Activated CD8-positive, alpha-beta memory T cell treated with anti-CD3 and anti-CD28 coated beads for 24 hours (primary cell): ENCODE data around the gene NPEPPS.
"Not testable (repeated sequence)": the region's sequence is repeated elsewhere in the genome, so short reads cannot be mapped to it uniquely, and the experiment has no call there.

Experiments
- DNase-seq: peaks from one replicate; pipeline ENCODE4 v3.0.0-alpha.2; 2020

NPEPPS gene

GRCh38 chr17:47567261-47567660 is 36.4 kb downstream of the NPEPPS start:
- not testable (repeated sequence) for DNase-seq

GRCh38 chr17:47572561-47572960 is 41.7 kb downstream of the NPEPPS start:
- DNase-seq = not testable (repeated sequence)

- not testable (repeated sequence) for DNase-seq
These were observed 51.5 kb downstream of the NPEPPS start for GRCh38 chr17:47582416-47582815.

- not testable (repeated sequence) for DNase-seq
These were observed 55.6 kb downstream of the NPEPPS start for GRCh38 chr17:47586378-47587055.

- DNase-seq = not testable (repeated sequence)
These were observed 62.6 kb downstream of the NPEPPS start for GRCh38 chr17:47593522-47593921.

- DNase-seq = no peak
These were observed 73.1 kb downstream of the NPEPPS start for GRCh38 chr17:47603830-47604597.

GRCh38 chr17:47604598-47604927 is 73.7 kb downstream of the NPEPPS start:
- DNase-seq = no peak

GRCh38 chr17:47605011-47605410 is 74.1 kb downstream of the NPEPPS start:
- DNase-seq = no peak

- DNase-seq = no peak
These were observed 76.6 kb downstream of the NPEPPS start for GRCh38 chr17:47607481-47607880.

GRCh38 chr17:47611372-47612350 is 80.8 kb downstream of the NPEPPS start:
- no peak for DNase-seq

GRCh38 chr17:47615766-47616424 is 85.0 kb downstream of the NPEPPS start:
- DNase-seq = no peak

GRCh38 chr17:47618410-47618809 is 87.5 kb downstream of the NPEPPS start:
- no peak for DNase-seq

GRCh38 chr17:47620503-47621245 is 89.8 kb downstream of the NPEPPS start:
- DNase-seq = no peak

GRCh38 chr17:47621293-47622179 is 90.6 kb downstream of the NPEPPS start:
- no peak for DNase-seq

GRCh38 chr17:47622180-47622549 is 91.3 kb downstream of the NPEPPS start:
- DNase-seq = no peak

- DNase-seq = no peak
These were observed 93.8 kb downstream of the NPEPPS start for GRCh38 chr17:47624727-47625068.

GRCh38 chr17:47628014-47628566 is 97.2 kb downstream of the NPEPPS start:
- DNase-seq = no peak

- DNase-seq = no peak
These were observed 98.9 kb downstream of the NPEPPS start for GRCh38 chr17:47629826-47630225.

- DNase-seq = no peak
These were observed 99.7 kb downstream of the NPEPPS start for GRCh38 chr17:47630614-47631013.

GRCh38 chr17:47632991-47633390 is 102.1 kb downstream of the NPEPPS start:
- DNase-seq = no peak

GRCh38 chr17:47633996-47634395 is 103.1 kb downstream of the NPEPPS start:
- no peak for DNase-seq
